Measurements from ENCODE around the gene OR2AT4. TPM values are rescaled to one million over a fixed set of nuclear protein-coding genes. Genes with fewer than 3 reads are reported as not detected.

OR2AT4 gene
- total RNA-seq, 2 donors from 2014 or later: 0.11 TPM; not detected in 1

DNA sequence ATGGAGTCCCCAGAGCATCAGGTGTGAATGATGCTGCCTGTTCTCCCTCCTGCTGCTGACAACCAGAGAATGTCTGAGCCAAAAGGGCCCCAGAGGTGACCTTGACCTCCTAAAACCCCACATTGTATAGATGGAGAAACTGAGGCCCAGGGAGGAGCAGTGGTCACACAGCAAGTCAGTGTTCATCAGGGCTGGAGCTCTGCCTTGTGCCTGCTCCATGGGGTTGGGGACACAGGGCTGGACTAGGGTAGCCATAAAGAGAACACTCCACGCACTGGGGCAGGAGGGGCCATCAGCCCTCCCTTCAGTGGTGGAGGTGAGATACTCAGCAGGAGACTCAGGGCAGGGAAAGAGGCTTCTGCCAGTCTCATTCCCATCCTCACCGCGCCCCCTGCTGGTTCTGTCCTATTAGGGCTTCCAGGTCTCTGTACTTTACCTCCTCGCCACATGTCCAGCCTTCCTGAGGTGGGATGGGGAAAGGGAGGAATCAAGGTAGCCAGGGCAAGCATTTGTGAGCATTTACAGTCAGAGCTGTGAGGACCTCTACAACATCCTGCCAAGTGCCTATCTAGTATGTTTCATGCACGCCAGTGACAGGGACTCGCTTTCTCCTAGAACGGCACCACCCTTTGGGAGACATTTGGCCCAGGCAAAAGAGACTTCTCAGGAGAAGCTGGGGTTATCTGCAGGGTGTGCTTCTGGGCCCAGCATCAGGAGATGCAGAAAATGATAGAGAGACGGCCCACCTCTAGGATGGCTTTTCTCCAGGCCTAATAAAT lies 64.7 kb downstream of the OR2AT4 start:
- no peaks in the 10 kb centered on the region for H3K27me3 ChIP-seq (replicated peaks; ENCODE audit: insufficient read depth)
- 55% methylated on average over 8 of the region's 8 CpGs for WGBS
- DNase-seq (ENCODE audit: low spot score): peak; percentile 55
- no peaks in the 10 kb centered on the region for H3K4me1 ChIP-seq (replicated peaks)
- H3K36me3 ChIP-seq: no peaks in the 10 kb centered on the region
- TF ChIP-seq CTCF (IDR thresholded peaks at IDR 0.05) (peak; percentile 29 to 73 (median 72)), POLR2A (IDR thresholded peaks at IDR 0.05) (no peak)
- no peak overlapping the region for H3K4me3 ChIP-seq
- intact Hi-C loops (cut with DNase I): loop anchor here (2.0 kb wide), 1 partner anchor 103 kb away; no protein-coding TSS in a partner anchor
- H3K27ac ChIP-seq: no peak overlapping the region
- H3K9me3 ChIP-seq: no peaks in the 10 kb centered on the region

Other genes starting within 250 kb of the OR2AT4 start
- 10 to 100 TPM; 16.2 to 52.1 TPM for gene XRRA1, start 147.8 kb downstream of the OR2AT4 start, total RNA-seq
- 10 to 100 TPM; 76.9 to 82.4 TPM for gene SPCS2, start 147.6 kb downstream of the OR2AT4 start, total RNA-seq
- gene NEU3, start 107.9 kb downstream of the OR2AT4 start, total RNA-seq: 10 to 100 TPM; 19.4 to 26.2 TPM
- gene SLCO2B1, start 54.2 kb upstream of the OR2AT4 start, total RNA-seq: 10 to 100 TPM in 1 of 2 donors, 1 to 10 TPM in 1; 6.1 to 32.0 TPM
- gene TPBGL, start 143.9 kb upstream of the OR2AT4 start, total RNA-seq: 1 to 10 TPM in 1 of 2 donors, under 1 TPM in 1; 0.68 to 8.3 TPM